Measurements from ENCODE around the gene RAE1.

- TF ChIP-seq POLR2A (IDR thresholded peaks at IDR 0.05; ENCODE audit: low read length) (no peak), GATA1 (IDR thresholded peaks at IDR 0.05; ENCODE audit: low read depth, low read length) (no peak)
Observed at GRCh38 chr20:57400231-57400701, 49.2 kb downstream of the RAE1 start.

All from erythroblast (primary cell).